Coronary artery (tissue), 2 donors: ENCODE data around the gene PRKCE.

Source experiments
- DNase-seq: peaks from one replicate; pipeline ENCODE4 v3.0.0-alpha.2; 2017; ENCODE audit warnings: low spot score
- H3K27ac ChIP-seq, 2 donors: fragments of 200-600 bp; sonication (generic); one replicate each; pipeline ENCODE4 v1.5.1; 2016 to 2019
- H3K4me3 ChIP-seq: fragments of 200-600 bp; sonication (generic); 2 replicates; pipeline ENCODE4 v1.5.1; 2016; ENCODE audit warnings: mild to moderate bottlenecking, moderate library complexity
- CTCF ChIP-seq: fragments of 200-600 bp; sonication (generic); IDR thresholded peaks from one replicate; pipeline ENCODE4 v1.5.1; 2019; ENCODE audit warnings: antibody characterized with exemption

The PRKCE gene

GRCh38 chr2:46097714-46098480, 446.4 kb downstream of the PRKCE start:
- TF ChIP-seq CTCF = no peak
- no peak for DNase-seq
- Histone ChIP-seq H3K4me3 (no peak overlapping the region), H3K27ac (peak overlapping the region; percentile 65 to 86)

DNA sequence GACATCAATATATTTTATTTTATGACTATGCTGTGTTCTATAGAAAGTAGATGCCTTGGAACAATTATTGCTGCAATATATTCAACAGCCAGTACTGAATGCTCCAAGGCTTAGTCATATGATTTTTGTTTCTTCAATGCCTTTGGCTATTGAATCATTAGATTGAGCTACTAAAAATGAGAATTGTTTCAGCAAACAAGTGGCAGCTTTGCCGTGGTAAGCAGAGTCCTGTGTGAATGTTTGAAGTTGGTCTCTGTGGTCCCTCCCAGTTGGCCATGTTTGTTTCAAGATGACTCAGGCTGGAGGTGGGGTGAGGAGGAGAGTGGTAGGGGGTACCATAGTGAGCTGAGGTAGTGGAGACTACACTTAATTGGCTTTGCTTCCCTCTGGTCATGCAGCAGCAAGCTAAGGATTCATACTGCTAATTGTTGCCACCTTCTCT, 447.2 kb downstream of the PRKCE start:
- no peak for TF ChIP-seq CTCF
- no peak for DNase-seq
- H3K4me3 ChIP-seq = no peak overlapping the region
- H3K27ac ChIP-seq = peak overlapping the region in 1 of 2 donors; percentile 86

DNA sequence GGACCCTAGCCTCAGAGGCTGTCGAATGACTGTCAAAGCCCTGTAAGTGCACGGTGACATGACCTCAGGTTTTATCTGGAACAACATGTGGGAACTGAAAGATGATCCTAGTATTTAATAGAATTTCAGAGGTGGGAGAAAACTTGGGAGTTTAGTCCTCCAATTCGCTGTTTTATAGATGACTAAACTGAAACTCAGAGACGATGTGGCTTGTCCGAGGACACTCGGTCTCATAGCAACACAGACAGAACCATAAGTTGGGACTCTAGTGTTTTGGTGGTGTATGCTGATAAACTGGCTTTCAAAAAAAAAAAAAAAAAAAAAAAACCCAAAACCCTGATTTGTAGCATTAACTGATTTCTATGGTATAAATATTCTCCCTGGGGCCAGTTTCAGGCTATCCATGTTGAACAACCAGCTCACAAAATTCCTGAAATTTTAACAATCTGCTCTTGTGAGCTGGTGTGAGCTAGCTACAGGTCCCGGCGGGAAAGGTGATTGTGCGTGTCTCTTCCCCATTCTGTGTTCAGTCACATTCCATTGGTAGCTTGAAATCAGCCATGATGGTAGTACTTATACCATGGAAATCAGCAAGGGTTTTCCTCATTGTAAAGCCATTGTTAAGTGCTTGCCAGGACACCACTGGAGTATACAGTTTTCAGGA, 450.2 kb downstream of the PRKCE start:
- TF ChIP-seq CTCF = no peak
- no peak for DNase-seq
- no peak overlapping the region for H3K4me3 ChIP-seq
- no peak overlapping the region for H3K27ac ChIP-seq

DNA sequence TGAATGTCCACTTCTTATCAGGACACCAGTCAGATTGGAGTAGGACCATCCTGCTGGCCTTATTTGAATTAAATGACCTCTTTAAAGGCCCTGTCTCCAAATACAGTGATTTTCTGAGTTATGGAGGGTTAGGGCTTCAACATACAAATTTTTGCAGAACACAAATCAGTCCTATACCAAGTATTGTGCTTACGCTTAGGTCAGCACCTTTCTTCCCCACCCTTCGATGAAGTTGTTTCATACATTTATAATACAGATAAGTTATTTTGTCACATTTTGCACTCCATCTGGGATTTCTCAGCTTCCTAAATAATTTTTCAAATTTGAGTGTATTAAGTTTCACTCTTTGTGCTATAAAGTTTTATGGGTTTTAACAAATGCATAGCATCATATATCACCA, 455.2 kb downstream of the PRKCE start:
- Histone ChIP-seq H3K4me3 (no peak overlapping the region), H3K27ac (no peak overlapping the region)
- no peak for TF ChIP-seq CTCF
- no peak for DNase-seq

GRCh38 chr2:46114996-46115395, 463.5 kb downstream of the PRKCE start:
- Histone ChIP-seq H3K27ac (no peak overlapping the region), H3K4me3 (no peak overlapping the region)
- no peak for TF ChIP-seq CTCF
- DNase-seq = no peak

DNA sequence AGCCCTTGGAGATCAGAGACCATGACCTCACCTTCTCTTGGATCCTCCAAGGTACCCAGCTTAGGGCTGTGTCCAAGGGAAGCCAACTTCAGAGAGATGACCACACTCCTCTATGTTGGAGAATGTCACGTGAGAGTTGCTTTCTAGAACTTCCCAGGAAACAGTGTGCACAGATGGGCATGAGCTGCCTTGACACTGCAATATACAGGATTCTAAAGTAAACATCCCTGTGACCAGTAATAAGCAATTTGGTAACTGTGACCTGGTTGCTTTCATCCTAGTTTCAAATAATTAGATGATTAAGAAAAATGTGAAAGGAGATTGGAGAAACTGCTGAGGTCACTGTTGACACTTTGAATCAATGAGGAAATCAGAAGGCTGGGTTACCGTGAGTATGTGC, 464.7 kb downstream of the PRKCE start:
- H3K27ac ChIP-seq = no peak overlapping the region
- no peak for DNase-seq
- no peak overlapping the region for H3K4me3 ChIP-seq
- no peak for TF ChIP-seq CTCF

- Histone ChIP-seq H3K27ac (no peak overlapping the region), H3K4me3 (no peak overlapping the region)
- no peak for DNase-seq
- no peak for TF ChIP-seq CTCF
Observed at GRCh38 chr2:46116553-46116991, 465.1 kb downstream of the PRKCE start.
